HT1080 (cell line): ENCODE measurements around the gene CYP2R1. TPM values are rescaled to one million over a fixed set of nuclear protein-coding genes. Genes with fewer than 3 reads are reported as not detected.
A peak's percentile ranks its signal among the peaks of the same experiment; 100 is the strongest.
"Not testable (repeated sequence)": the region's sequence is repeated elsewhere in the genome, so short reads cannot be mapped to it uniquely, and the experiment has no call there.

ENCODE experiments used
- DNase-seq: peaks from one replicate; pipeline ENCODE4 v3.0.0-alpha.2; 2015; ENCODE audit warnings: low read depth
- total RNA-seq: library from RNA; depleted of rRNA; stranded (reverse); fragments of >200 nt; shearing (Covaris generic); gene quantifications from 2 replicates; pipeline ENCODE4 v1.2.3, GENCODE V29; 2014

The CYP2R1 gene
- total RNA-seq, 1 experiment from 2014 or later: 4.0 TPM

GRCh38 chr11:14894657-14895598 lies 2.9 kb upstream of the CYP2R1 start:
- no peak for DNase-seq

GRCh38 chr11:14892577-14892976 lies 546 bp upstream of the CYP2R1 start:
- DNase-seq: no peak

GRCh38 chr11:14891143-14892035 lies 642 bp downstream of the CYP2R1 start:
- DNase-seq: peak; percentile 75

- no peak for DNase-seq
Measured at GRCh38 chr11:14886513-14886912, 5.5 kb downstream of the CYP2R1 start.

- no peak for DNase-seq
Measured at GRCh38 chr11:14884667-14885273, 7.3 kb downstream of the CYP2R1 start.

- DNase-seq: not testable (repeated sequence)
Measured at GRCh38 chr11:14883683-14884082, 8.3 kb downstream of the CYP2R1 start.

GRCh38 chr11:14882196-14882595 lies 9.8 kb downstream of the CYP2R1 start:
- DNase-seq: no peak

- DNase-seq: no peak
Measured at GRCh38 chr11:14881576-14882193, 10.3 kb downstream of the CYP2R1 start.

GRCh38 chr11:14875163-14875562 lies 16.9 kb downstream of the CYP2R1 start:
- DNase-seq: no peak

- no peak for DNase-seq
Measured at GRCh38 chr11:14873632-14874031, 18.4 kb downstream of the CYP2R1 start.

GRCh38 chr11:14872032-14872431 lies 20.0 kb downstream of the CYP2R1 start:
- no peak for DNase-seq

GRCh38 chr11:14863775-14864174 lies 28.3 kb downstream of the CYP2R1 start:
- DNase-seq: not testable (repeated sequence)

- no peak for DNase-seq
Measured at GRCh38 chr11:14861680-14862079, 30.4 kb downstream of the CYP2R1 start.

- no peak for DNase-seq
Measured at GRCh38 chr11:14860511-14860910, 31.5 kb downstream of the CYP2R1 start.

GRCh38 chr11:14858404-14858803 lies 33.6 kb downstream of the CYP2R1 start:
- DNase-seq: no peak

- no peak for DNase-seq
Measured at GRCh38 chr11:14857621-14858020, 34.4 kb downstream of the CYP2R1 start.

- no peak for DNase-seq
Measured at GRCh38 chr11:14855890-14856289, 36.1 kb downstream of the CYP2R1 start.

- DNase-seq: no peak
Measured at GRCh38 chr11:14854057-14854456, 38.0 kb downstream of the CYP2R1 start.

GRCh38 chr11:14852571-14853177 lies 39.4 kb downstream of the CYP2R1 start:
- no peak for DNase-seq

- no peak for DNase-seq
Measured at GRCh38 chr11:14842002-14842401, 50.0 kb downstream of the CYP2R1 start.
